ENCODE measurements around the gene TLL2.

- TF ChIP-seq CTCF (IDR thresholded peaks at IDR 0.05) (no peak), POLR2A (IDR thresholded peaks at IDR 0.05) (no peak), EP300 (IDR thresholded peaks at IDR 0.05) (no peak)
Observed at GRCh38 chr10:96560489-96560888, 46.8 kb upstream of the TLL2 start.

All from upper lobe of left lung (tissue), 4 donors.